HUES64 (cell line): Measurements from ENCODE around the gene HLA-DPA1.

Experiments
- H3K27ac ChIP-seq: 2 replicates; pipeline ENCODE4 v1.7.0; 2013; ENCODE audit warnings: low read depth, low read length, inconsistent platforms
- H3K27me3 ChIP-seq: 2 replicates; pipeline ENCODE4 v1.6.1; 2013; ENCODE audit warnings: mild to moderate bottlenecking, low read length; ENCODE audit not compliant: insufficient read depth
- H3K36me3 ChIP-seq: 2 replicates; pipeline ENCODE4 v1.6.1; 2013; ENCODE audit warnings: mild to moderate bottlenecking, low read length; ENCODE audit not compliant: insufficient read depth
- H3K4me1 ChIP-seq: 2 replicates; pipeline ENCODE4 v1.6.1; 2013; ENCODE audit warnings: mild to moderate bottlenecking, low read length, moderate library complexity; ENCODE audit not compliant: insufficient read depth
- H3K4me3 ChIP-seq: 2 replicates; pipeline ENCODE4 v1.5.1; 2013; ENCODE audit warnings: mild to moderate bottlenecking, low read length, moderate library complexity
- H3K9ac ChIP-seq: 2 replicates; pipeline ENCODE4 v1.6.1; 2013; ENCODE audit warnings: mild to moderate bottlenecking, low read depth, low read length
- H3K9me3 ChIP-seq: 2 replicates; pipeline ENCODE4 v1.6.1; 2013; ENCODE audit warnings: low read depth, low read length; ENCODE audit not compliant: insufficient read depth
- WGBS: fragments of 150-250, 120-280 bp; methylation state at CpG from one replicate; pipeline ENCODE4 v1.1.7; 2013; ENCODE audit warnings: missing lambda C conversion rate; 5-methylcytosine and 5-hydroxymethylcytosine counted together

The HLA-DPA1 gene

DNA sequence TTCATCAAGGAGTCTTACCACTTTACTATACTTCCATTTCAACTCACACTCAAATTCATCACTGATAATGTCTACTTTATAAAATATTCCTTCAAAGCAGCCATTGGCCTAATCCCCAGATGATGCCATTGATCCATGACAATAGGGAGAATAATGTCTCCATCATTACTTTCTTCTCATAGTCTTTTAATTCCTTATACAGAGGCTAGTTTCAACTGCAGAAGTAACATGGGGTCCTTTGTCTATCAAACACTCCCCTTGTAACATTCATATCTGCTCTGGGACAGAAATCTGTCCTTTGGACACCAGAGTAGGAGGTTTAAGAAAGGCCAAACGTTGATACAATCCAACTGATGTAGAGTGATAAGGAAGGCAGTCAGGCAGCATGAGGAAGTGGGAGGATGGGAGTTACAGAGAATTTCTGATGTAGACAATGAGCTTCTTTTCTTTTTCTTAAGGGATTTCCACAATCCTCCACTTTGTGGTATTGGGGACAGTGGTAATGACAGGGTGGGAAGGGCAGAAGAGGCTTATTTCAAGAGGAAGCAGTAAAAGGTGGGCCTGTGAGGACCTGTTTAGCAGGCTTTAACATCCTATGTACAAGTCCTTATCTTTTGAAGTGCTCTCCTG is 45.1 kb downstream of the HLA-DPA1 start:
- Histone ChIP-seq H3K9me3 (no peaks in the 10 kb centered on the region), H3K9ac (no peak overlapping the region), H3K27ac (no peak overlapping the region), H3K27me3 (peaks cover 3% of the 10 kb centered on the region; the same call in 1 of the 2 replicates), H3K36me3 (no peaks in the 10 kb centered on the region), H3K4me1 (no peaks in the 10 kb centered on the region), H3K4me3 (no peak overlapping the region)
- WGBS: 54% methylated on average over 1 of the region's 1 CpG

DNA sequence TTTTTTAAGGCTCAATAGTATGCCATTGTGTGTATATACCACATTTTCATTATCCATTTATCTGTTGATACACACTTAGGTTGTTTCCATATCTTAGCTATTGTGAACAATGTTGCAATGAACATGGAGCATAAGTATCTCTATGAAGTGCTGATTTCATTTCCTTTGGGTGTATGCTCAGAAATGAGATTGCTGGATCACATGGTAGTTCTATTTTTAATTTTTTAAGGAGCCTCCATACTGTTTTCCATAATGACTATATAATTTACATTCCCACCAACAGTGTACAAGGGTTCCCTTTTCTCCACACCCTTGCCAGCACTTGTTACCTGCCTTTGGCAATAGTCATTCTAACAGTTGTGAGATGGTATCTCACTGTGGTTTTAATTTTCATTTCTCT is 48.9 kb downstream of the HLA-DPA1 start:
- no peaks in the 10 kb centered on the region for H3K36me3 ChIP-seq
- no peak overlapping the region for H3K27ac ChIP-seq
- no peaks in the 10 kb centered on the region for H3K9me3 ChIP-seq
- no peaks in the 10 kb centered on the region for H3K4me1 ChIP-seq
- no peaks in the 10 kb centered on the region for H3K27me3 ChIP-seq
- H3K9ac ChIP-seq: no peak overlapping the region
- no peak overlapping the region for H3K4me3 ChIP-seq

GRCh38 chr6:33023536-33023935 is 49.9 kb downstream of the HLA-DPA1 start:
- no peak overlapping the region for H3K4me3 ChIP-seq
- H3K27me3 ChIP-seq: no peaks in the 10 kb centered on the region
- no peaks in the 10 kb centered on the region for H3K36me3 ChIP-seq
- no peak overlapping the region for H3K9ac ChIP-seq
- no peak overlapping the region for H3K27ac ChIP-seq
- H3K4me1 ChIP-seq: no peaks in the 10 kb centered on the region
- WGBS: 50% methylated on average over 2 of the region's 3 CpGs
- H3K9me3 ChIP-seq: no peaks in the 10 kb centered on the region

DNA sequence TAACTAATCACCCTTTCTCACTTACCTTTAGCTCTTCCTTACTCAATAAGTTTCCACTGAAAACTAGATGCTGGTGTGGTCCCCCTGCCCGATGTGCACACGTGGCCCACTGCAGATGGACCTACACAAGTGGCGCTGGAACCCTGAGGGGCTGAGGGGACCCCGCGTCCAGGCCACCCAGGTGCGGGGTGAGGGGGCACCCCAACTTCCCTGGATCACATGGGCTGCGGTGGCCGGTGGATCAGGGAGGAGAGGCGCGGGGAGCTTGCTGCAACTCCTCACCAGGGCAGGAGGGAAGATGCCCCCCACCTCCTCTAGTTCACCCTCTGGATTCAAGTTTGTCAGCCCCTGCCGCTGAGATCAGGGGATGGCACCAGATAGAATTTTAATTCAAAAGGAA is 51.5 kb downstream of the HLA-DPA1 start:
- WGBS: 91% methylated on average over 11 of the region's 11 CpGs
- Histone ChIP-seq H3K27ac (no peak overlapping the region), H3K9me3 (no peaks in the 10 kb centered on the region), H3K9ac (no peak overlapping the region), H3K4me1 (no peaks in the 10 kb centered on the region), H3K4me3 (no peak overlapping the region), H3K27me3 (no peaks in the 10 kb centered on the region), H3K36me3 (no peaks in the 10 kb centered on the region)

DNA sequence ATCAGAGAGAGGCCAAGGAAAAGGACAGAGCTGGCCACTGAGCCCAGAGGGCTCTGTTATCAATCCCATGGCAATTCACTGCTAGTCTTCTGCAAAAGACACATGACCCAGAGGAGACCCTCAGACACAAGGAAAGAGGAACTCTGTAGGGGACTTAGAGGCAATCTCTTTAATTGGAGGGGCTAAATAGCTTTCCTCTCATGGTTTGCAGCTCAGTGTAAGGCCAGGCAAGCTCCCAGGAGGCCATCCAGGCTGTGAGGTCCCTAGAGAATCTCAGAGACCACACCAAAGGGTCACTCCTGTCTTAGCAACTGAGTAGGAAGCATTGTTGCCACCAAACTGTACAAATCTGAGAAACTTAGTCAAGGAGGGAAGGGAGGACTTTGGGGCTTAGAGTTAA is 54.1 kb downstream of the HLA-DPA1 start:
- Histone ChIP-seq H3K9me3 (no peaks in the 10 kb centered on the region), H3K27ac (no peak overlapping the region), H3K4me1 (no peaks in the 10 kb centered on the region), H3K9ac (no peak overlapping the region), H3K4me3 (no peak overlapping the region), H3K36me3 (no peaks in the 10 kb centered on the region), H3K27me3 (no peaks in the 10 kb centered on the region)

DNA sequence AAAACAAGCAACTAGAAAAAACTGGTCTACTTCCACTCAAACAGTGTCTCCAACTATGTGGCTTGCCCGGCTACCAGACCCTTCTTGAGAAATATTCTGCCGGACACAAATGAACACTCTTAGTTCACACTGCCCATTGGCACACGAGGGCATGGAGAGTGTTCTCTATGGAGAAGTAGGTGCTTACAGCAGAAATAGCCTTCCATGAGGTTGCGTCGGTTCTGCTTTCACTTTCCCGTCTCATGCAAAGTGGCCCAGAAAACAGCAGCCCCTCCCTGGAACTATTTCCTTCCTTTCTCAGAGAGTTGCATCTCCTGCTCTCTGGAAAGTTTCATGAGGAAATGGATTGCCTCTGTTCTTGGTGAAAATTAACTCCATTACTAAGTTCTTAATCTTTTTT is 54.5 kb downstream of the HLA-DPA1 start:
- no peaks in the 10 kb centered on the region for H3K9me3 ChIP-seq
- H3K9ac ChIP-seq: no peak overlapping the region
- no peaks in the 10 kb centered on the region for H3K4me1 ChIP-seq
- 68% methylated on average over 6 of the region's 6 CpGs for WGBS
- no peaks in the 10 kb centered on the region for H3K27me3 ChIP-seq
- H3K27ac ChIP-seq: no peak overlapping the region
- H3K36me3 ChIP-seq: no peaks in the 10 kb centered on the region
- no peak overlapping the region for H3K4me3 ChIP-seq

GRCh38 chr6:33018418-33018817 is 55.0 kb downstream of the HLA-DPA1 start:
- no peak overlapping the region for H3K9ac ChIP-seq

DNA sequence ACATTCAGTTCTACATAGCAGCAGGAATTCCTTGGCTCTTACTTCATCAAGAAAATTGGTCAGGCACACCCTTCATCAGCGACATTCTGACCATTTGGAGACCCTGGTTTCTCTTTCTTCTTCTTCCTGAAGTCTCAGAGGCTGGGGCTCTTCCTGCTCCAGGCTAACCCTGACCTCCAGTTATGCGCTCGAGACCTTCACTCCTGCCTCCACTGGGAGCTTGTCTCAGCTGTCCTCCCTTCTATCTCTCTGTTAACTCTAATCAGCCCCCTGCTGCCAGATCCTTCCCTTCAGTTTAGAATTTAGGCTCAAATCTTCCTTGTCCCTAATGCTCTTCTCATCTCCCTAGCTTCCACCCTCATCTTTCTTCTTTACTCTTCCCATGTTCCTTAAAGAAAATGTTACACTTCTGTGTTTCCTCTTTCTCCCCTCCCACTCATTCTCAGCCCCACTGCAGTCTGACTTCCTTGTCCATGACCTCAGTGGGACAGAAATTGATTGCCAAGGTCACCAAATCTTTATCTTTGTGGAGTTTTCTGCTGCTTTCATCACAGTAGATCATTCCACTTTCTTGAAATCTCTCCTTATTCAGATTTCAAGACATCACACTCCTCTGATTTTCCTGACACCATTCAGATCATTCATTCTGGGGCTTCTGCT is 55.6 kb downstream of the HLA-DPA1 start:
- Histone ChIP-seq H3K9me3 (no peaks in the 10 kb centered on the region), H3K9ac (no peak overlapping the region), H3K4me3 (no peak overlapping the region), H3K27me3 (no peaks in the 10 kb centered on the region), H3K36me3 (no peaks in the 10 kb centered on the region), H3K27ac (no peak overlapping the region), H3K4me1 (no peaks in the 10 kb centered on the region)
- 78% methylated on average over 3 of the region's 3 CpGs for WGBS

More at GRCh38 chr6:33018418-33018817, 55.0 kb downstream of the HLA-DPA1 start:
- H3K9me3 ChIP-seq: no peaks in the 10 kb centered on the region
- no peak overlapping the region for H3K4me3 ChIP-seq
- no peak overlapping the region for H3K27ac ChIP-seq
- no peaks in the 10 kb centered on the region for H3K36me3 ChIP-seq
- H3K4me1 ChIP-seq: no peaks in the 10 kb centered on the region
- no peaks in the 10 kb centered on the region for H3K27me3 ChIP-seq

DNA sequence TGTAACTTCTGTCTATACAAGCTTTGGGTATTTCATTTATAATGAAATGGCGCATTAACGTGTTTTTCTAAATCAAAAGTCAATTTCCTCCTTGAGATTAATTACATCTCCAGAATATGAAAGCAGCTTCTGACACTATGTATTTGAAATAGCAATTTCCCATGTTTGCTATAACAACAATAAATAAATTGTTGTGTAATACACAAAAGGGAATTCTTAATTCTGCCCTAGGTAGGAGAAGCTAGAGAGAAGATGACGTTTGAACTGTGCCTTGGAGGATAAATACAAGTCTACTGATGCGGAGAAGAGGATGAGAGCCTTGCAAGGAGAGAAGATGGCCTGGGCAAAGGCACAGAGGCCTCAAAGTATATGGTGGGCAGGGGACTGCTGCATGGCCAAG is 56.4 kb downstream of the HLA-DPA1 start:
- H3K4me1 ChIP-seq: no peaks in the 10 kb centered on the region; the same call in 1 of the 2 replicates
- WGBS: 48% methylated on average over 2 of the region's 4 CpGs
- no peak overlapping the region for H3K4me3 ChIP-seq
- no peak overlapping the region for H3K9ac ChIP-seq
- H3K9me3 ChIP-seq: no peaks in the 10 kb centered on the region
- no peak overlapping the region for H3K27ac ChIP-seq
- no peaks in the 10 kb centered on the region for H3K27me3 ChIP-seq
- no peaks in the 10 kb centered on the region for H3K36me3 ChIP-seq

DNA sequence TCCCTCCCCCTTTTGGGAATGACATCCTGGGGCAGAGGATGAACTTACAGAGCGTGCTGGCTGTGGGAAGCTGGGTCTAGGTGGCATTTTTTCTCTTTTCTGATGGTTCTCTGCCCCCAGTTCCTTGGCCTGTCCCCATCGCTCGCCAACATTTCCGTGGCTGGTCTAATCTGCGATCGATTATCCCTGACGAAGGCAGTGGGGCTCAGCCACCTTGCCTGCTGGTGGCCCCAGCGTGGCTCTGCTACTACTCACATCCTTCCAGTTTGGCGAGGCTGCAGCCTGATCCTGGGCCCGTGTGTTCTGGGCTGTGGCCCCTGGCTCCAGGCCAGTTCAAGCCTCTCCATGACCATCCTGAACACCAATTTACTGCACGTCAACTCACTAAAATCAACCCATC is 57.7 kb downstream of the HLA-DPA1 start:
- Histone ChIP-seq H3K4me3 (no peak overlapping the region), H3K27ac (no peak overlapping the region), H3K27me3 (no peaks in the 10 kb centered on the region), H3K9ac (no peak overlapping the region), H3K9me3 (no peaks in the 10 kb centered on the region), H3K4me1 (peaks cover under 1% of the 10 kb centered on the region; the same call in 1 of the 2 replicates), H3K36me3 (no peaks in the 10 kb centered on the region)
- WGBS: 88% methylated on average over 11 of the region's 11 CpGs

DNA sequence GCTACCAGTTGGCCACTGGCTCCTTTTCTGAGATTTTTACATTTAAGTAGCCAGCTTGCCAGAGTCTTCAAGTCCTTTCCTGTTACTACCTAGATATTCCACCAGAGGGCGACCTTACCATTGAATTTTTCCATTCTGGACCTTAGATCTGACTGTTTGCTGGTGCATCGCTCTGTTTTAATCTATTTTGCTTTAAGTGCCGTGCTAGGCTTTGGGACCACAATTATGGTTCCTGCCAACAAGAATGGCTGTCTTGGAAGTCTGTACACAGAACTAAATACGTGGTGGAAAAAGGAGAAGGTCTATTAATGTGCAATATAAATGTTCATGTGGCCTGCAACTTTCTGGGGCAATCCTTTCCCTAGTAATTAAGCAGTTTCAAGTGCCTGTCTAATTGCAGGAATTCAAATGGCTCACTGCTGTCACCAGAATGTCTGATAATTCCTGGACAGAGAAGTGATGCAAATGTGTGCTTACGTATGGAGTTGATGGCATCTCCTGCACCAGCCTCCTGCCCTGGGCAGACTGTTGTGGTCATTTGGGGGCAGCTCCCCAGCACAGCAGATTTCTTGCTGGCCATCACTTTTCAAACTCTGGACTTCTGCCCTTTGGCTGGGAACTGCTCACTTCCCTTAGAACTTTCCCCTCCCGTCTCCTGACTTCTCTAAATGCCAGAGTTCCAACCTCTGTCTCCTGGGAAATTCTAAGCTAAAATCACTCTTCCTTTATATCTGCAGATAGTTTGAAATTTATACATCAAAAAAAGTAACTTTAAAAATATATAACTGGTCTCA is 58.4 kb downstream of the HLA-DPA1 start:
- no peaks in the 10 kb centered on the region for H3K27me3 ChIP-seq
- H3K4me3 ChIP-seq: no peak overlapping the region
- no peak overlapping the region for H3K9ac ChIP-seq
- no peak overlapping the region for H3K27ac ChIP-seq
- peaks cover 7% of the 10 kb centered on the region; the same call in 1 of the 2 replicates for H3K4me1 ChIP-seq
- H3K36me3 ChIP-seq: no peaks in the 10 kb centered on the region
- 35% methylated on average over 6 of the region's 6 CpGs for WGBS
- H3K9me3 ChIP-seq: no peaks in the 10 kb centered on the region
